NK-92 (cell line): ENCODE results near the gene CORO1C.
"Not testable (repeated sequence)": the region's sequence is repeated elsewhere in the genome, so short reads cannot be mapped to it uniquely, and the experiment has no call there.

ENCODE experiments used
- DNase-seq: peaks from one replicate; lab custom pipeline; 2025; ENCODE audit not compliant: unreplicated experiment; lab: John Stamatoyannopoulos, UW

The CORO1C gene

DNA sequence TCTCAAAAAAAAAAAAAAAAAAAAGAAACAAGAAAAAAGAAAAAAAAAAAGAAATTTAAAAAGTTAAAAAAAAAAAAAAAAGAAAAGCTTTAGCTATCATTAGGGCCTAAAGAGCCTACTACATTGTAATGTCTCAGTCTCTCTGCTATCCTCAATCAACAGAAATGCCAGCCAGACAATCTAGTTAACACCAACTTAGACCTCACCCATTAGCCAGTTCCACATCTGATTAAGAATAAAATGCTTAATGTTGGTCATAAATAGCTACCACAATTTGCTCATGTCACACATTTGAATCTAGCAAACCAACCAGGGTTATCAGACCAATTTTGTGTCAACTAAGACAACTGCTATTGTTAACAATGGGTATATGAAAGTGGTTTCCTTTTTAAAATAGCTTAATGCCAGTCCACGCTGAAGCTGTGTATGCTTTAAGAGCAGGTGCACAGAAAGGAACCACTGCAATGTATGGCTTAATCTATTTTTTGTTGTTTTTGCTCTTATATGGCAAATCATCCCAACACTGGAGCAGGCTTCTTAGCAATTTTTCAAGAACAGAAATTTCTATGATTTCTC is 52.1 kb downstream of the CORO1C start:
- no peak for DNase-seq

DNA sequence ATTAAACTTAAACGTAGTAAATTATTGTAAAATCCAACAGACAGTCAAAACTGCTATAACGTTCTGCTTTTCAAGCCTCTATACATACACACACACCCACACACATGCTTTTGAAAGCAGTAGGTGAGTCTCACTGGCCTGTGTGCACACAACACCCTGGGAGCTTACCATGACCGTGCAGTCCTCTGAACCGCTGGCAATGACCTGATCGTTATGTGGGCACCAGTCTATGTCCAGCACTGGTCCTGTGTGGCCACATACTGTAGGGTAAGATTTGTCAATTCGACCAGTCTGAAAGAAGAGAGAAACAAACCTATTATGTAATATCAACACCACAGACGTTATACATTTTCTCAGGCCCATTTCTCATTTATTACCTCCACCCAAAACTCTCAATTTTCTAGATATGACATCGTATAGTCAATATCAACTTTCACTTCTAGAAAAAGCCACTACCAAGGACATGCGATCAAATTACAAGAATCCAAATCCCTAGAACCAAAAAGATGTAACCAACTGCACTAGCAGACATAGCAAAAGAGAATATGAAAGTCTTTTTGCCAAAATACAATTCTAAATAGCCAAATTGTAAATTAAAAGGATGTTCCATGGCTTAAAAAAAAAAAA is 53.1 kb downstream of the CORO1C start:
- no peak for DNase-seq

DNA sequence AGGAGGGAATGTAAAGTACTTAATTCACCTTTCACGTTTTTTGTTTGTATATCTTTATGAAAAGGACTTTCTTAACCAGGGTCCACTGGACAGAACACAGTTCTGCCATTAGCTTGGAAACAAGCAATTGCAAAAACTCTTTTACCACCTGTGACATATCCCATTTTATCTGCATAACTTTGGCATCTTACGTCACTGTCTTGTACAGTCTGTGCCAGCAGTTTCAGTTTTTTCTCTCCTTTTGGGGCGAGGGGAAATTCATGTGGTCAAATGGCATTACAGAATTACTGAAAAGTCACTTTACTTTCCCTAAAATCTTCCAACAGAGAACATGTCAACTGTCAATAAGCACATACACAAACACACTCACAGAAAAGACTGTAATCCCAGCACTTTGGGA is 53.9 kb downstream of the CORO1C start:
- DNase-seq, result no peak

DNA sequence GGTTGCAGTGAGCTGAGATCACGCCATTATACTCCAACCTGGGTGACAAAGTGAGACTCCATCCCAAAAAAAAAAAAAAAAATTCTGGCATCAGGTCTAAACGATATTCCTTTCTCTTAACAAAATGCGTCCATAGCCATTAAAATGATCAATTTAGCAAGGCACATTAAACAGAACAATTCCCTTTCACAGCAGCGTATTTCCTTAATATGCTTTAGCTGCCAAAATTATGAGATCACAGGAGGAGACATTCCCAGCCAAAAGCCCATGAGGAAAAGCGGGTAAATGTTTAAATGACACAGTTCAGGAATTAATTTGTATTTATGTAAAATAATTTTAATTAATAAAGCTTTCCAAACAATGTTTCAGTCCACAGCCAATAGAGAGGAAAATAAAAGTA is 54.6 kb downstream of the CORO1C start:
- DNase-seq, result no peak

DNA sequence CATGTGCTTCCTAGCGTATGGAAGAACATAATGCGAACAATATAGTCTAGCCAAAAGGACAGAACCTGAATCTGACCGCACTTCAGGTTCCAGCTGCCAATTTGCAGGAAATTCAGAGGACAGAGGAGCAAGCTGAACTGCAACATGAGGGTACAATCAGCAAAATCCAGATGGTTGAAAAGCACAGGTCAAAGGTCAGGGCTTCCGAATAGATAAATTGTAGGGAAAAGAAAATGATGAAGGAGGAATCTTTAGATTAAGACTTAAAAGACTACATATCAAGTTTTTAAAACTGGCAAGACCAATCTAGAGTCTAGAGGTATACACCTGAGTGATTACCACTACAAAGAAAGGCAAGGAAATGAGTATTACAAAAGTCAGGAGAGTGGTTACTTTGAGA is 55.5 kb downstream of the CORO1C start:
- no peak for DNase-seq

DNA sequence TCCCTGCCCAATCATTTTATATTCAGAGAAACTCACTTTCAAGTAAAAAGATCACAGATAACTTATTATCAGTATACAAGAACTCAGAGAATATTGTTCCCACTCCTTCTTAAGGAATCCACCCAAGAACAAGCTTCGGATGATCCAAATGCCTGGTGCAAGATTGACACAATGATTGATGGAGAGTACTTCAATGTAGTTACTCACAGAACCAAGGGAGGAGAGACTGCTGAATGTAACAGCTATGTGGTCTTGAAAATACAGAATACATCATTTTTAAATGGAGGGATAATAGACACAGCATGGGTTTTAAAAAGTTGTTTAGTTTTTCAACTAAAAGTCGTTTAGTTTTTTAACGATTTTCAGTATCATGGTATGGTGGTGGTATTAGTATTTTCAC is 59.3 kb downstream of the CORO1C start:
- no peak for DNase-seq

DNA sequence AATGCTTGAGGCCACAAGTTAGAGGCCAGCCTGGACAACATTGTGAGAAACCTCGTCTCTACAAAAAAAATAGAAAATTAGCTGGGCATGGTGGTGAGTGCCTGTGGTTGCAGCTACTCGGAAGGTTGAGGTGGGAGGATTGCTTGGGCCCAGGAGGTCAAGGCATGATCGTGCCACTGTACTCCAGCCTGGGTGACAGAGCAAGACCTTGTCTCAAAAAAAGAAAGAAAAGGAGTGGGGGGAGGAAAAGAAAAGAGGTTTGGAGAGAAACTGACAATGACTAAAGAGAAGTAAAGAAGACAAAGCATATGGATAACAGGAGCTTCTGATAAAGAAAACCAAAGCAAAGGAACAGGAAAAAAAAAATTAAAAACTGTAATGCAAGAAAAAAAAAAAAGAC is 60.2 kb downstream of the CORO1C start:
- no peak for DNase-seq

DNA sequence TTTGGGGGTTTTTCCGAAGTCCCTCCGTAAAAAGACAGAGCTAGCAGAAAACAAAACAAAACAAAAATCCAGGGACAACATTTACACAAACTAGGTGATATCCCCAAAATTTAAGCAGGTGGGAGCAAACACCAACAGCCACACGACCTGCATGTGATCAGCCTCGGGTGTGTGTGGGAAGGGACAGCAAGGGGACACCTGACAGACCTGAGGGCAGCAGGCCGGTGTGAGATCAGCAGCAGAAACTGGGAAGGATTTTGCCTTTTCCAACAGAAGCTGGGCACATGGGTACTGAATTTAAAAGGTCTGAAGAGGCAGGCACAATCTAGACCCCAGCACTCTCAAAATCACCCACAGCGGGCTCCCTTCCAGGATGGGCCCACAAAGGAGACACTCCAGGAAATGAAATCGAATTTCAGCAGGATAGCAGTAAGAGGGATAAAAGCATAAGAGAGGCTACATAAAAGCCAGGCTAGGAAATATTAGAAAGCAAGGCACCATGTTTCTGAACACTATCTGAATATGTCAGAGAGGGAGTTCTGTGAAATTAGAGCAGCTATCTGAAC is 61.2 kb downstream of the CORO1C start:
- DNase-seq, result no peak

DNA sequence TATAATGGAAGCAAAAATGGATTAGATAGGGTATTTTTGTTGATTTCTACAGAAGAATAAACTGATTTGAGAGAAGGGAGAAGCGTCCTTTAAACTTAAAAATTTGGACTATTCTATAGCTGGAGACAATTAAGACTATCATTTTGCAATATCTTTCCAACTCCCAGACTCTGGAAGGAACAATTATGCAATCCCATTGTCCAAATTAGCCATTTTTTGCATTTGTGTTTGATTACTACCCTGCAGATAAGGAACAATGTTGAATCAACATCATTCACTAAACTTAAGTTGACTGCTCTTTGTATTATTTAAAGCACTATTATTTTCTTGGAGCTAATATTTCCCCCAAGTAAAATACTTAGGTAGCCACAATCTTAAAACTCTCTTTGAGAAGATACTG is 62.8 kb downstream of the CORO1C start:
- DNase-seq, result no peak

DNA sequence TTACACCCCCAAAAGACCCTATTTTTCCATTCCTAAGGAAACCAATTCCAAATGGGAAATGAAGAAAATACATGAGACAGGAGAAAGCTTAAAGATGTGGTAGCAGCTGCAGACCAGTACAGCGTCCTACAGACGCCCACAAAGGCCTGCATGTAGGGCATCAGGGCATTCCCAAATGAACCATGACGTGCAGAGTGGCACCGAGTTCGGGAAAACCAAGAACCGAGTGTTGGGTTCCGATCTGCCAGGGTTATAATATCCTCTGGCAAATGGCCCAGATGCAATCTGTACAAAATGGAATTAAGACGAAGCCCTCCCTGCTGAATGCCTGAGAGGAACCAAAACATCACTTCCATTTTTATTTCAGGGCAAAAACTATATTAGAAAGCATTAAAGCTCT is 63.3 kb downstream of the CORO1C start:
- DNase-seq, result no peak

DNA sequence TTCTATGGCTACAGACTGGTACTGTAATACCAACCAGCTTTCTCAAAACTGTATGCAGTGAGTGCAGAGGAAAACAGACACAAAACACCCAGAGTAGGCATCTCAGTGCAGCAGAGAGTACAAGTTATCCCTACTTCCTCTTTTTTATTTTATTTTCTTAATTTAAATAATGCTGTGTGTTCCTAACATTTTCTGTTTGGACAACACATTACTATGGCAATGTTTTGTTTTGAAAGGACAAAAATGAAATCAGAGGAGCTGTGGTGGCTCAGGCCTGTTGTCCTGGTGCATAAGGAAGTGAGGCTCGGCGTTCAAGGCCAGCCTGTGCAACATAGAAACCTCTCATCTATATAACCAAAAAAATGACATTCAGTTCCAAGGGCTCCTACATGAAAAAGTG is 64.0 kb downstream of the CORO1C start:
- no peak for DNase-seq

DNA sequence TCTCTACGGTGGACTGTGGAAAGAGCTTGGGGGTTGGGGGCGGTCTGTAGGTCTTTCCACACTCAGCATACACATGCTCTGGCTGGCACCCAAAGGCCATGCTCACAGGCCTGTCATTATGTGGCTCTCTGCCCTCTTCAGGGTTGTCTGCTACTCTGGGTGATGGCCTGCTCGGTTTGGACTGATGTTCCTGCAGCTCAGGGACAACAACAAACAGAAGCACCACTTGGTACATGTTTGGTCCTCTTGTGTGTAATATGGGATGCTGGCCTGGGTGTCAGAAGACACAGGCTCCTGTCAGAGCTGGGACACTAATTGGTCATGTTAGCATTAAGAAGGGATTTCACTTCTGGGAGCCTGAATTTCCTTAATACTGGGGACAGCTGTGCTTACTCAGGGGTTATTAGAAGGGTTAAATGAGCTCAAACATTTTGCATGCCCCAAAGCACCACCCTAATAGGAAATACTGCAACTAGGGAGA is 64.9 kb downstream of the CORO1C start:
- no peak for DNase-seq

DNA sequence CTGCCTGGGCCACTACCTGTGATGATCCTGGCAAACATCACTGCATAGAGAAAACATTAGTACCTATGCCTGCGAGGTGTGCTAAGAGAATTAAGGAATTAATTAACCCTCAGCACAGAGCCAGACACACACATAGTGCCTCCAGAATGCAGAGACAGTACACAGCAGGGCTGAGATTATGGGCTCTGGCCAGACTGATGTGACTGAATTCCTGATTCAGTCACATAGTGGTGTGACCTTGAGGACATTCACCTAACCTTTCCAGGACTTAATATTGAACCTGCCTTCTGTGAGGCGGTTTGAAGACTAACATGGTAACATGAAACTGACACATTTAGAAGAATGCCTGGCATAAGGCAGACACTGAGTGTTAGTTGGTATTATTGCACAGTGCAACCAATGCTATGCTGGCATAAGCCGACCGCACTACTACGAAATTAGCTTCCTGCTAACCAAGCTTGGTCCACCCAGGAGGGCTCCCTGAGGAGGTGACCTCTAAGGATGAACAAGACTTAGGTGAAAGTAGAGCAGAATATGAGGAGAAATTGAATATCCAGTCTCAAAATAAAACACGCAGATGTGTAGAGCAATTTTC is 65.6 kb downstream of the CORO1C start:
- DNase-seq, result no peak

DNA sequence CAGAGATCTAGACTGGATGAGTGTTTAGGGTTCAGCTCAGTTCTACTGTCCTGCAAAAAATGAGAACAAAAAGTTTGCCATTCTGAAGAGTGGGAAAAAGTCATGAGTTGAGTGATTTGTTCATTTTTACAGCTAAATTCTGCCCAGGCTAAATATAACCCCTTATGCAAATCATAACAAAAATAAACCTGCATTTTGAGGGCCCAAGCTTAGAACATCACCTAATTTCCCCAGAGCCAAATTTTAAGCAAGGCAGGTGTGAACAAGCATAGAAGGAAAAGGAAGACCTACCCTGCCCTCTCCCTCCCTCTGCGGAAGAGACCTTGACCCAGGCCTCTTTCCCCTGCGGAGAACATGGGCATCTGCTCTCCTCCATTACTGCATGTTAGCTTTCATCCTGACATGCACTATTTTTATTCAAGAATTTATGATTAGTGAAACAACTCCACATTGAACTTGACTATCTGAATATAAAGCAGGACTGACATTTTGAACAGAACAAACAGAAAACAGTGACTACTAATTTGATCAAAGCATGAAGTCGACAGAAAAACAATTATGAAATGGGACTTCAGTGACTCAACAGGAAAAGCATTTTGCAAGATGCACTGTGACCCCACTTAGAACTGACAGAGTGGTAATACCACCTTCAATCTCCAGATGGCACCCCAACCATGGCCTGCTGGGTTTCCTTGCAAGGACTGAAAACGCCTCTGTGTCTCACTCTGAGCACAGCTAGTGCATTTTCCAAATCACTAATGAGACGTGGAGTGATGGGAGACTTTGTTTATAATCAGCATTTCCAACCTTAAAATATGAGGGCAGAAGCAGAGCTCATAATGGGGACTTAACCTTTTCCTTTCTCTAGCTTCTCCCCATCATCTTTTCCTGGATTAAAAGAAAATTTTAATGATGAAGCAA is 66.7 kb downstream of the CORO1C start:
- DNase-seq, result no peak

DNA sequence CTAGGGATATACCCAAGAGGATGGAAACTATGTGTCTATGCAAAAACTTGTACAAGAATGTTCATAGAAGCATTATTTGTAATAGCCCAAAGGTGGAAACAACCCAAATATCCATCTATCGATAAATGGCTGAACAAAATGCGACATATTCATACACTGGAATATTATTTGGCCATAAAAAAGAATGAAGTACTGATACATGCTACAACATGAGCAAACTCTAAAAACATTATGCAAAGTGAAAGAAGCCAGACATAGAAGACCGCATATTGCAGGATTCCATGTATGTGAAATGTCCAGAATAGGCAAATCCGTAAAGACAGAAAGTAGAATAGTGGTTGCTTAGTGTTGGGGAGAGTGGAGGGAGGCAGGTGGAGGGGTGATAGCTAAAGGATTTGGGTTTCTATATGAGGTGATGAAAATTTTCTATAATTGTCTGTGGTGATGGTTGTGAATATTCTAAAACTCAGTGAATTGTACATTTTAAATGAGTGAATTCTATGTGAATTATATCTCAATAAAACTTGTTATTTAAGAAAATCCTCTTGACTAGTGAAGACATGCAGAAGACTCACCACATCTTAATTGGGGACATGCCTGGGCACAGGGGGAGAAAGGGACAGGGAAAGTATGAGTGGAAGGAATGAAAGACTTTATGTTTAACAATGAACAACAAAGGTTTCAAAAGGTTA is 67.8 kb downstream of the CORO1C start:
- DNase-seq, result no peak

DNA sequence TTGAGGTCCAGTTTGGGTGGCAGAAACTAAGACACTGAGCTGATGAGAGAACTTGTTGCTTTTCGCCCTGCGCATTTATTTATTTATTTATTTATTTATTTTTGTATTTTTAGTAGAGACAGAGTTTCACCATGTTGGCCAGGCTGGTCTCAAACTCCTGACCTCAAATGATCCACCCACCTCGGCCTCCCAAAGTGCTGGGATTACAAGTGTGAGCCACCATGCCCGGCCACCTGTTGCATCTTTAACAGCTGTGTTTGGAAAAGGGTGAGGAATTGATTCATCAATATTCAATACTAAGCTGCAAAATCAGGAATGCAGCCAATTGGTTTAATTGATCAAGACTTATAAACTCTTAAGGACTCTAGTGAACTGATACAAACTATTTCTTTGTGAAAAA is 73.2 kb downstream of the CORO1C start:
- not testable (repeated sequence) for DNase-seq

DNA sequence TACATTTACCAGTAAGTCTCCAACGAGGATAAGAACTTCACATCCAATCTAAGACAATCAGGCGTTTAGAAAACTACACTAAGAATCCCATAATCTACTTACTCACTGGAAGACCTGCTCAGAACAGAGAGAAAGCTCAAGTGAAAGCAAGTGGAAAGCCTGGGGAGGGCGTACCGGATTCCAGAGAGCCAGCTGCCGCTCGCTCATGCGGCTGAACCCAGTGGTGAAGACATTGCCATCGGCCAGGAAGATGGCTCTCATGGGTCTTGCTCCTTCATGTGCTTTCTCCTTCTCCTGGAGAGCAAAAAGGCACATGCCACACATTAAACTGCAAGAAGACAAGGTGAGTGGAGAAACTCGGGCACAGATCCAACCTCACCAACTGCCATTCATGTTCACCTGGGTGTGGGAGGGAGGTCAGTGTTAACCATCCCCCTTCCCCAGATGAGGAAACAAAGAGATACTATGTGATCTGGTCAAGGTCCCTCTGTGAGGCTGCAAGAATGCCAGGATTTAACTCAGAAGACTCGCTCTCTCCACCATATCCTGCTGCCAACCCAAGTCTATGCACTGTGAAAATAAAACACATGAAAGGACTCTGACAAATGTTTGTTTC is 74.1 kb downstream of the CORO1C start:
- DNase-seq, result no peak

DNA sequence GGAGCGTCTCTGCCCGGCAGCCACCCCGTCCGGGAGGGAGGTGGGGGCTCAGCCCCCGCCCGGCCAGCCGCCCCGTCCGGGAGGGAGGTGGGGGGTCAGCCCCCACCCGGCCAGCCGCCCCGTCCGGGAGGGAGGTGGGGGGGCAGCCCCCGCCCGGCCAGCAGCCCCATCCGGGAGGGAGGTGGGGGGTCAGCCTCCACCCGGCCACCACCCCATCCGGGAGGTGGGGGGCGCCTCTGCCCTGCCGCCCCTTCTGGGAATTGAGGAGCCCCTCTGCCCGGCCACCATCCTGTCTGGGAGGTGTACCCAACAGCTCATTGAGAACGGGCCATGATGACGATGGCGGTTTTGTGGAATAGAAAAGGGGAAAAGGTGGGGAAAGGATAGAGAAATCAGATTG is 75.1 kb downstream of the CORO1C start:
- not testable (repeated sequence) for DNase-seq

DNA sequence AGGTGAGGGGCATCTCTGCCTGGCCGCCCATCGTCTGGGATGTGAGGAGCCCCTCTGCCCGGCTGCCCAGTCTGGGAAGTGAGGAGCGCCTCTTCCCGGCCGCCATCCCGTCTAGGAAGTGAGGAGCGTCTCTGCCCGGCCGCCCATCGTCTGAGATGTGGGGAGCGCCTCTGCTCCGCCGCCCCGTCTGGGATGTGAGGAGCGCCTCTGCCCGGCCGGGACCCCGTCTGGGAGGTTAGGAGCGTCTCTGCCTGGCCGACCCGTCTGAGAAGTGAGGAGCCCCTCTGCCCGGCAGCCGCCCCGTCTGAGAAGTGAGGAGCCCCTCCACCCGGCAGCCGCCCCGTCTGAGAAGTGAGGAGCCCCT is 75.5 kb downstream of the CORO1C start:
- DNase-seq, result not testable (repeated sequence)

DNA sequence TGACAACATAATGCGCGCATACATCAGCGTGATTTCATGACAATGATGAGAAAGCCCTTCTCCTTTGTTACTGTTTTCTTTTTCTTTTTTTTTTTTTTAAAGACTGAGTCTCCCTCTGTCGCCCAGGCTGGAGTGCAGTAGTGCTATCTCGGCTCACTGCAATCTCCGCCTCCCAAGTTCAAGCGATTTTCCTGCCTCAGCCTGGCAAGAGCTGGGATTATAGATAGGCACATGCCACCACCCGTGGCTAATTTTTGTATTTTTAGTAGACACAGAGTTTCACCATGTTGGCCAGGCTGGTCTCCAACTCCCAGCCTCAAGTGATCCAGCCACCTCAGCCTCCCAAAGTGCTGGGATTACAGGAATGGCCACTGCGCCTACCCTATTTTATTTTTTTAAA is 76.7 kb downstream of the CORO1C start:
- DNase-seq, result not testable (repeated sequence)
